H1 (cell line): Measurements from ENCODE around the gene DCHS1. TPM values are rescaled to one million over a fixed set of nuclear protein-coding genes. Genes with fewer than 3 reads are reported as not detected.

Experiments used
- CTCF ChIA-PET: fragments of 300-600 bp; sonication (Branson Sonifier 250); formaldehyde crosslinking; loops from one replicate; lab custom pipeline; 2021; ENCODE audit not compliant: partially characterized antibody; lab: Charles Lee
- POLR2A ChIA-PET: fragments of 300-600 bp; sonication (Branson Sonifier 250); formaldehyde crosslinking; loops from one replicate; lab custom pipeline; 2021; ENCODE audit warnings: inconsistent platforms; ENCODE audit not compliant: partially characterized antibody; lab: Charles Lee
- DNase-seq, 2 experiments: peaks; one replicate each; pipeline versions ENCODE4 v3.0.0 to v3.0.0-alpha.2; 2010 to 2022; ENCODE audit warnings: low spot score in 2 of 2, low read depth in 1 of 2, mixed read lengths in 1 of 2
- FAIRE-seq: peaks from 2 replicates; lab custom pipeline; 2011; peaks lifted over from hg19 to GRCh38; lab: Jason Lieb, UNC
- H2AFZ ChIP-seq: 2 replicates; pipeline ENCODE4 v1.8.1; 2012; ENCODE audit warnings: low read length, inconsistent platforms
- H2AK5ac ChIP-seq: 2 replicates; pipeline ENCODE4 v1.6.1; 2013; ENCODE audit warnings: low read depth, low read length
- H2BK120ac ChIP-seq: replicated peaks from 2 replicates; pipeline ENCODE3; 2013; ENCODE audit warnings: low read depth, low read length, inconsistent platforms
- H2BK12ac ChIP-seq: 2 replicates; pipeline ENCODE4 v1.6.1; 2013; ENCODE audit warnings: low read depth, low read length
- H2BK15ac ChIP-seq: 2 replicates; pipeline ENCODE4 v1.6.1; 2013; ENCODE audit warnings: low read length
- H2BK20ac ChIP-seq: 2 replicates; pipeline ENCODE4 v1.6.1; 2013; ENCODE audit warnings: low read length
- H2BK5ac ChIP-seq: 2 replicates; pipeline ENCODE4 v1.6.1; 2013; ENCODE audit warnings: low read depth, low read length
- H3K14ac ChIP-seq: 2 replicates; pipeline ENCODE4 v1.6.1; 2013; ENCODE audit warnings: inconsistent platforms; ENCODE audit not compliant: insufficient read length
- H3K18ac ChIP-seq: 2 replicates; pipeline ENCODE4 v1.6.1; 2013; ENCODE audit warnings: low read length; ENCODE audit errors: extremely low read depth
- H3K23ac ChIP-seq: 2 replicates; pipeline ENCODE4 v1.6.1; 2013; ENCODE audit warnings: inconsistent platforms; ENCODE audit not compliant: insufficient read length
- H3K23me2 ChIP-seq: 2 replicates; pipeline ENCODE4 v1.6.1; 2013; ENCODE audit warnings: low read depth, low read length
- H3K27ac ChIP-seq: 2 replicates; pipeline ENCODE4 v1.6.1; 2011; ENCODE audit warnings: low read depth, low read length, inconsistent platforms
- H3K27me3 ChIP-seq, 4 experiments: replicated peaks in 1 of 4; 1 replicate in 1 of 4; 2 replicates in 3 of 4; pipeline versions ENCODE4 v1.6.1 to v1.8.1; 2011 to 2013; ENCODE audit warnings: low read length in 3 of 4, mild to moderate bottlenecking in 3 of 4, inconsistent platforms in 2 of 4, mixed read lengths in 2 of 4, moderate library complexity in 1 of 4; ENCODE audit not compliant: control insufficient read depth in 3 of 4, insufficient read depth in 3 of 4; ENCODE audit errors: extremely low read depth in 1 of 4
- H3K36me3 ChIP-seq, 4 experiments: 2 replicates each; pipeline versions ENCODE4 v1.6.1 to v1.8.1; 2011 to 2013; ENCODE audit warnings: mild to moderate bottlenecking in 4 of 4, low read length in 3 of 4, moderate library complexity in 2 of 4, control low read depth in 1 of 4, inconsistent platforms in 1 of 4; ENCODE audit not compliant: insufficient read depth in 4 of 4, control insufficient read depth in 2 of 4
- H3K4ac ChIP-seq: replicated peaks from 2 replicates; pipeline ENCODE3; 2013; ENCODE audit warnings: low read length, low read depth, mixed read lengths, inconsistent platforms; ENCODE audit not compliant: insufficient read length
- H3K4me1 ChIP-seq, 4 experiments: replicated peaks in 1 of 4; 1 replicate in 1 of 4; 2 replicates in 3 of 4; pipeline versions ENCODE4 v1.6.1 to v1.8.1; 2011 to 2013; ENCODE audit warnings: low read length in 3 of 4, inconsistent platforms in 2 of 4, mixed read lengths in 1 of 4; ENCODE audit not compliant: insufficient read depth in 4 of 4, control insufficient read depth in 3 of 4
- H3K4me2 ChIP-seq, 2 experiments: 2 replicates each; pipeline versions ENCODE4 v1.6.1 to v1.8.1; 2011 to 2013; ENCODE audit warnings: low read depth in 2 of 2, low read length in 2 of 2, control low read depth in 1 of 2, inconsistent platforms in 1 of 2, mild to moderate bottlenecking in 1 of 2; ENCODE audit not compliant: insufficient read depth in 1 of 2
- H3K4me3 ChIP-seq, 4 experiments: fragments of 200-600, 300-600 bp in 1 of 4; sonication (generic), shearing (Covaris generic), sonication (Bioruptor Twin) in 1 of 4; 2 replicates each; pipeline versions ENCODE4 v1.5.1 to v1.8.1; 2011 to 2016; ENCODE audit warnings: low read length in 4 of 4, low read depth in 3 of 4, control low read depth in 2 of 4, inconsistent platforms in 2 of 4, mild to moderate bottlenecking in 2 of 4, mixed read lengths in 1 of 4, moderate library complexity in 1 of 4; ENCODE audit not compliant: insufficient read depth in 2 of 4; ENCODE audit errors: extremely low read depth in 1 of 4
- H3K56ac ChIP-seq: replicated peaks from 2 replicates; pipeline ENCODE3; 2013; ENCODE audit warnings: low read depth, mild to moderate bottlenecking, mixed read lengths, low read length, inconsistent platforms; ENCODE audit not compliant: insufficient read length
- H3K79me1 ChIP-seq: 2 replicates; pipeline ENCODE4 v1.6.1; 2013; ENCODE audit warnings: low read depth, low read length, control low read depth
- H3K79me2 ChIP-seq, 2 experiments: 2 replicates each; pipeline versions ENCODE4 v1.6.1 to v1.8.1; 2012 to 2013; ENCODE audit warnings: low read length in 2 of 2, mild to moderate bottlenecking in 2 of 2, inconsistent platforms in 1 of 2; ENCODE audit not compliant: insufficient read depth in 2 of 2, control insufficient read depth in 1 of 2
- H3K9ac ChIP-seq, 4 experiments: replicated peaks in 1 of 4; 1 replicate in 1 of 4; 2 replicates in 3 of 4; pipeline versions ENCODE4 v1.6.1 to v1.8.1; 2011 to 2013; ENCODE audit warnings: low read depth in 3 of 4, low read length in 3 of 4, control low read depth in 2 of 4, mild to moderate bottlenecking in 2 of 4, moderate library complexity in 2 of 4, inconsistent platforms in 1 of 4; ENCODE audit errors: extremely low read depth in 1 of 4
- H3K9me3 ChIP-seq, 2 experiments: 2 replicates each; pipeline versions ENCODE4 v1.6.1 to v1.8.1; 2012 to 2013; ENCODE audit warnings: mild to moderate bottlenecking in 2 of 2, moderate library complexity in 2 of 2, control low read depth in 1 of 2, inconsistent platforms in 1 of 2, low read depth in 1 of 2, low read length in 1 of 2, mixed read lengths in 1 of 2; ENCODE audit not compliant: insufficient read depth in 2 of 2
- H4K20me1 ChIP-seq, 2 experiments: replicated peaks in 1 of 2; 2 replicates each; pipeline versions ENCODE3 to v1.8.1; 2011 to 2013; ENCODE audit warnings: inconsistent platforms in 2 of 2, low read length in 2 of 2, mild to moderate bottlenecking in 1 of 2; ENCODE audit not compliant: insufficient read depth in 2 of 2, control insufficient read depth in 1 of 2
- H4K5ac ChIP-seq: 2 replicates; pipeline ENCODE4 v1.6.1; 2013; ENCODE audit warnings: low read length, low read depth, mixed read lengths, inconsistent platforms; ENCODE audit not compliant: insufficient read length
- H4K8ac ChIP-seq: 2 replicates; pipeline ENCODE4 v1.8.0; 2013; ENCODE audit warnings: mild to moderate bottlenecking, moderate library complexity, low read length, inconsistent platforms; ENCODE audit not compliant: insufficient read depth; ENCODE audit errors: extremely low read depth
- H4K91ac ChIP-seq: replicated peaks from 2 replicates; pipeline ENCODE3; 2013; ENCODE audit warnings: low read length, mixed read lengths, inconsistent platforms; ENCODE audit not compliant: insufficient read length
- ASH2L ChIP-seq: fragments of 200-600, 300-600 bp; sonication (generic); IDR thresholded peaks from one replicate; pipeline ENCODE4 v1.7.1; 2017; ENCODE audit warnings: low read length
- BACH1 ChIP-seq: IDR thresholded peaks from 2 replicates; pipeline ENCODE4 v1.6.1; 2012; ENCODE audit warnings: low read length, improper control_type of control experiment
- JUND ChIP-seq: IDR thresholded peaks from 2 replicates; pipeline ENCODE4 v1.6.1; 2011; ENCODE audit warnings: mild to moderate bottlenecking, improper control_type of control experiment, low read length
- KDM5A ChIP-seq: fragments of 200-600 bp; IDR thresholded peaks from 2 replicates; pipeline ENCODE4 v1.7.1; 2012; ENCODE audit warnings: mild to moderate bottlenecking, low read length, inconsistent platforms, mixed read lengths
- MAX ChIP-seq: IDR thresholded peaks from 2 replicates; pipeline ENCODE4 v1.6.1; 2012; ENCODE audit warnings: inconsistent platforms
- PHF8 ChIP-seq: fragments of 200-600 bp; sonication (generic); conservative IDR thresholded peaks from 2 replicates; pipeline ENCODE4 v1.7.1; 2012; ENCODE audit warnings: low read depth, mild to moderate bottlenecking, inconsistent platforms, low read length, moderate library complexity
- POLR2A ChIP-seq, 2 experiments: IDR thresholded peaks; 1 replicate in 1 of 2; 2 replicates in 1 of 2; pipeline ENCODE4 v1.6.1; 2011; ENCODE audit warnings: low read depth in 2 of 2, low read length in 2 of 2, mild to moderate bottlenecking in 2 of 2; ENCODE audit errors: control extremely low read depth in 1 of 2
- POU5F1 ChIP-seq: IDR thresholded peaks from 2 replicates; pipeline ENCODE4 v1.6.1; 2011; ENCODE audit warnings: low read depth, mild to moderate bottlenecking, low read length, moderate library complexity
- RFX5 ChIP-seq: IDR thresholded peaks from 2 replicates; pipeline ENCODE4 v1.6.1; 2011; ENCODE audit warnings: low read depth, low read length, improper control_type of control experiment, borderline replicate concordance
- RNF2 ChIP-seq: fragments of 200-900, 300-1000 bp; sonication (generic); IDR thresholded peaks from 2 replicates; pipeline ENCODE4 v1.7.1; 2016; ENCODE audit warnings: borderline replicate concordance, low read depth, mild to moderate bottlenecking, antibody characterized with exemption, low read length; ENCODE audit not compliant: poor library complexity, severe bottlenecking; ENCODE audit errors: missing control alignments
- RXRA ChIP-seq: IDR thresholded peaks from 2 replicates; pipeline ENCODE4 v1.6.1; 2011; ENCODE audit warnings: low read depth, mild to moderate bottlenecking, low read length, moderate library complexity; ENCODE audit not compliant: insufficient read depth
- SIRT6 ChIP-seq: IDR thresholded peaks from one replicate; pipeline ENCODE4 v1.7.1; 2012; ENCODE audit warnings: low read length, inconsistent platforms
- SIX5 ChIP-seq: IDR thresholded peaks from 2 replicates; pipeline ENCODE4 v1.6.1; 2011; ENCODE audit warnings: mild to moderate bottlenecking, low read depth, low read length
- SRF ChIP-seq: IDR thresholded peaks from 2 replicates; pipeline ENCODE4 v1.6.1; 2011; ENCODE audit warnings: mild to moderate bottlenecking, low read depth, low read length, moderate library complexity
- TAF1 ChIP-seq: IDR thresholded peaks from 2 replicates; pipeline ENCODE4 v1.6.1; 2011; ENCODE audit warnings: mild to moderate bottlenecking, low read depth, low read length
- TEAD4 ChIP-seq: IDR thresholded peaks from 2 replicates; pipeline ENCODE4 v1.6.1; 2012; ENCODE audit warnings: low read depth, low read length, inconsistent platforms, mixed read lengths
- WGBS, 2 experiments: shearing (Covaris generic) in 1 of 2; methylation state at CpG; one replicate each; pipeline versions ENCODE4 v1.1.6 to v1.1.7; 2013 to 2015; ENCODE audit warnings: low lambda C conversion rate in 2 of 2, mixed read lengths in 2 of 2, inconsistent platforms in 1 of 2, low coverage in 1 of 2, missing lambda C conversion rate in 1 of 2; ENCODE audit not compliant: insufficient replicate concordance in 2 of 2, insufficient coverage in 1 of 2, insufficient read length in 1 of 2; ENCODE audit errors: extremely low coverage in 1 of 2, missing lambda C conversion rate in 1 of 2; 5-methylcytosine and 5-hydroxymethylcytosine counted together
- polyA plus RNA-seq, 7 experiments: library from polyadenylated mRNA; depleted of rRNA in 3 of 7; stranded (reverse) in 5 of 7; unstranded in 2 of 7; fragments of >200 nt in 5 of 7; fragments of 200-250 nt in 2 of 7; gene quantifications; 1 replicate in 5 of 7; 2 replicates in 1 of 7; 4 replicates in 1 of 7; pipeline versions ENCODE4 v1.2.1 to v1.2.3, GENCODE V29; 2011 to 2013; ENCODE audit warnings: missing spikeins in 2 of 7, mixed read lengths in 2 of 7
- total RNA-seq: library from RNA; stranded (reverse); fragmentation: NEBNext Ultra II Directional; extraction: Animal tissue kit (Norgen Biotek cat#: 25700); gene quantifications from 2 replicates; pipeline ENCODE4 v1.2.1, GENCODE V29; 2021

The DCHS1 gene
- total and polyA plus RNA-seq, 2 of the 8 experiments (the other 6 are each of a cell fraction or from before 2014, with no cell fraction given), result 8.2 to 10.5 TPM

GRCh38 chr11:6598555-6598954 lies 57.1 kb downstream of the DCHS1 start:
- no peak overlapping the region for H4K5ac ChIP-seq
- H4K20me1 ChIP-seq, result peaks cover 0 to 10% of the 10 kb centered on the region in 2 experiments
- H2AK5ac ChIP-seq, result no peak overlapping the region
- no peaks in the 10 kb centered on the region for H3K9me3 ChIP-seq
- no peak overlapping the region for H3K4ac ChIP-seq
- peaks cover 7% of the 10 kb centered on the region for H3K79me1 ChIP-seq
- no peak overlapping the region for H3K23ac ChIP-seq
- peaks cover 8% of the 10 kb centered on the region for H3K23me2 ChIP-seq
- no peak overlapping the region for H4K8ac ChIP-seq
- DNase-seq (no peak), FAIRE-seq (no peak)
- no peak overlapping the region for H2BK12ac ChIP-seq
- no peak overlapping the region for H2AFZ ChIP-seq
- no peak overlapping the region for H3K9ac ChIP-seq
- H2BK20ac ChIP-seq, result no peak overlapping the region
- H3K4me1 ChIP-seq, result peaks cover 0 to 4% (median 2%) of the 10 kb centered on the region in 4 experiments; a peak in 3 of 7 replicates
- no peak overlapping the region for H2BK15ac ChIP-seq
- H3K27me3 ChIP-seq, result no peaks in the 10 kb centered on the region
- no peak overlapping the region for H3K56ac ChIP-seq
- no peak overlapping the region for H4K91ac ChIP-seq
- no peak overlapping the region for H3K18ac ChIP-seq
- peaks cover 3 to 22% (median 9%) of the 10 kb centered on the region in 4 experiments; a peak in 7 of 8 replicates for H3K36me3 ChIP-seq
- no peak overlapping the region for H3K4me3 ChIP-seq
- H2BK120ac ChIP-seq, result no peak overlapping the region
- ChIA-PET CTCF (no interaction called here), POLR2A (interaction anchor here (0.6 to 2.7 kb wide), 3 partner anchors 14 to 84 kb away, joined by 3 to 9 read pairs (median 4); partner anchors contain the start of gene TAF10)
- H3K79me2 ChIP-seq, result peaks cover 3 to 13% of the 10 kb centered on the region in 2 experiments
- WGBS, 2 experiments, result 94% methylated on average over 3 of the region's 3 CpGs; no CpG with 5 or more reads in 1 of the 2 experiments
- no peak overlapping the region for H3K14ac ChIP-seq
- no peak overlapping the region for H2BK5ac ChIP-seq
- no peak overlapping the region for H3K27ac ChIP-seq
- H3K4me2 ChIP-seq, result no peak overlapping the region
- no peak for TF ChIP-seq POU5F1
- no peak for TF ChIP-seq BACH1
- TF ChIP-seq RXRA, result no peak
- no peak for TF ChIP-seq SIX5
- no peak for TF ChIP-seq POLR2A (IDR thresholded peaks at IDR 0.05; ENCODE audit: control extremely low read depth in 1 of 2, low read depth in 2 of 2, low read length in 2 of 2)
- TF ChIP-seq SRF, result no peak
- TF ChIP-seq TAF1, result no peak
- TF ChIP-seq MAX, result no peak
- no peak for TF ChIP-seq PHF8
- no peak for TF ChIP-seq JUND
- TF ChIP-seq RNF2, result no peak
- TF ChIP-seq TEAD4, result no peak
- TF ChIP-seq KDM5A, result no peak
- no peak for TF ChIP-seq SIRT6
- no peak for TF ChIP-seq ASH2L
- TF ChIP-seq RFX5, result no peak
